ENCODE results near the gene ADA.

DNA sequence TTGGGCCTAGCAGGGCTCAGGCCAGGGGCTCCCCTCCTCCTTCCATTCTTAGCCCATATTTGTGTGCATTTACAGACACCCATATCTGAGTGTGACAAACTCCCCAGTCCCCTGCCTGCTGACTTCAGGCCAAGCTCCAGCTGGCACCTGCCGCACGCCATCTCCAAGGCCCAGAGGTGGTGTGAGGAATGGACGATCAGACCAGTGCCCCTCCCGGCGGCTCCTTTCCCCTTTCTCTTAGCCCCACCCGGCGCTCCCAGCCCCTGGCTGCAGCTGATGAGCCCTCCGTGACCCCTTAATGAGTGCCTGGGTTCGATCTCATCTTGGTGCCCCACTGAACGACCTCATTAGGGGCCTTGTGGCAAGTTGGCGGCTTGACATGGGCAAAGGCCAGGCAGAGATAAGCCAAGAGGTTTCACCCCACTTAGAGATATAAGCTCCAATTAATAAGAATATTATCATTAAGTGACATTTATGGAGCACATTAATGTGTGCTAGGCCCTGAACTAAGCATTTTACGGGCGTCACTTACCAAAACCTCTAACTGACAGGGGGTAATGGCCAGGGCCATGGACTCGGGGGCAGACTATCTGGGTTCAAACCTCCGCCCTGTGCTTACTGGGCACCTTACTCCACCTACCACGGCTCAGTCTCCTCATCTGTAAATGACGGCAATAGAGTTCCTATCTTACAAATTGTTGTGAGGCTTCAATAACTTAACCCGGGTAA lies 17.5 kb downstream of the ADA start:
- TF ChIP-seq, protein P1, sequence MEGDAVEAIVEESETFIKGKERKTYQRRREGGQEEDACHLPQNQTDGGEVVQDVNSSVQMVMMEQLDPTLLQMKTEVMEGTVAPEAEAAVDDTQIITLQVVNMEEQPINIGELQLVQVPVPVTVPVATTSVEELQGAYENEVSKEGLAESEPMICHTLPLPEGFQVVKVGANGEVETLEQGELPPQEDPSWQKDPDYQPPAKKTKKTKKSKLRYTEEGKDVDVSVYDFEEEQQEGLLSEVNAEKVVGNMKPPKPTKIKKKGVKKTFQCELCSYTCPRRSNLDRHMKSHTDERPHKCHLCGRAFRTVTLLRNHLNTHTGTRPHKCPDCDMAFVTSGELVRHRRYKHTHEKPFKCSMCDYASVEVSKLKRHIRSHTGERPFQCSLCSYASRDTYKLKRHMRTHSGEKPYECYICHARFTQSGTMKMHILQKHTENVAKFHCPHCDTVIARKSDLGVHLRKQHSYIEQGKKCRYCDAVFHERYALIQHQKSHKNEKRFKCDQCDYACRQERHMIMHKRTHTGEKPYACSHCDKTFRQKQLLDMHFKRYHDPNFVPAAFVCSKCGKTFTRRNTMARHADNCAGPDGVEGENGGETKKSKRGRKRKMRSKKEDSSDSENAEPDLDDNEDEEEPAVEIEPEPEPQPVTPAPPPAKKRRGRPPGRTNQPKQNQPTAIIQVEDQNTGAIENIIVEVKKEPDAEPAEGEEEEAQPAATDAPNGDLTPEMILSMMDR (IDR thresholded peaks at IDR 0.05; ENCODE audit: insufficient read depth, low read depth, low read length), result no peak
- no peak for TF ChIP-seq EZH2 (IDR thresholded peaks at IDR 0.05; ENCODE audit: insufficient read depth, low read length)
